Activated CD8-positive, alpha-beta memory T cell treated with anti-CD3 and anti-CD28 coated beads, Interleukin-2, amount 50 U/mL, for 1 hour (primary cell): ENCODE results near the gene ZNF200.

Experiments used
- DNase-seq: peaks from one replicate; pipeline ENCODE4 v3.0.0-alpha.2; 2020; ENCODE audit errors: extremely low read depth

Gene ZNF200

DNA sequence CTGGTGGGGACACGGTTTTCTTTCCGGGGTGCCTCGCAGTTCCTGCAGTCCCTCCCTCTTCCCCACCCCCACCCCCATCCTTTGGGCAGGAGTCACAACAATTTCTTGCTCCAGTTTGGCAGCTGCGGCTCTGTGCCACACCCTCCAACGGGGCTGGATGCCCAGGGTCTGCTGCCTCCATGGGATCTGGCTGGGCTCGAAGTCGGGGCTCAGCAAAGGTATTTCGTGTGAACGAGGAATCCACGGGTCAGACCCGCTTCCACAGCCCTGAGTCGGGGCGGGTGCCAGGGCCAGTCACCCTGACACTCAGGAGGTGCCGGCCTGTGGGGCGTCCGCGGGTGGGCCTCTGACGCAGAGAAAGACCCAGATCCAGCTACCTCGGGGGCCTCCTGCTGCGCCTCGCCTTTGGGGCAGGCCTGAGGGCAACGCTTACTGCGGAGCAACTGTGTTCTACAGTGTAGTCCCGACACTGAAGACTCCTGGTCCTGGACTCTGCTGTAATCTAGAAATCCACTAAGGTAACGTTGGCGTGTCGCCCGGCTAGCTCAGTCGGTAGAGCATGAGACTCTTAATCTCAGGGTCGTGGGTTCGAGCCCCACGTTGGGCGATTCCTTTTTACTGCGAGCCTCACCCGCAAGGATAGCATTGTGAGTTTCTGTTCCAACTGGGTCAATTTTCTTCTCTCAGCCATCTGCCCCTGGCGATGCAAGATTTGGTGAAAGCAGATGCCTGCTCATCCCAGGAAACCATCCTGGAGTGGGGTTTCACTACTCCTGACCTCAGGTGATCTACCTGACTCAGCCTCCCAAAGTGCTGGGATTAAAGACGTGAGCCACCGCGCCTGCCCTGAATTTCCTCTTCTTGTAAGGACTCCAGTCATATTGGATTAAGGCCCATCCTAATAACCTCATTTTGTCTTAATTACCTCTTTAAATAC lies 59.5 kb downstream of the ZNF200 start:
- DNase-seq = no peak

DNA sequence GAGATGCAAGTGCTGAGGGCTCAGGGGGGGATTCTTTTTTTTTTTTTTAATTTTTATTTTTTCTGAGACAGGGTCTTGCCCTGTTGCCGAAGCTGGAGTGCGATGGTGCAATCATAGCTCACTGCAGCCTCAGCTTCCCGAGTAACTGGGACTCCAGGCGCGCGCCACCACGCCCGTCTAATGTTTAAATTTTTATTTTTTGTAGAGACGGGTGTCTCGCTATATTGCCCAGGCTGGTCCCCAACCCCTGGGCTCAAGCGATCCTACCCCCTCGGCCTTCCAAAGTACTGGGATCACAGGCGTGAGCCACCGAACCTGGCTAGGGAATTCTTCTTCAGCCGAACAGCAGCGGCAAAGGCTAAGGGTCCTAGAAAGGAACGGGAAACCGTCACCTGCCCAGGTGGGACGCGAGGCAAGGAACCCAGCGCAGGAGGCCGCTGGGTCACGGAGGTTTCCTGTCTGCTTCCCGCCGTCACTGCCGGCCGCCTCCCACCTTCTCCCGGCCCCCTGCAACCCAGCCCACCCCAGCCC lies 60.3 kb downstream of the ZNF200 start:
- no peak for DNase-seq

DNA sequence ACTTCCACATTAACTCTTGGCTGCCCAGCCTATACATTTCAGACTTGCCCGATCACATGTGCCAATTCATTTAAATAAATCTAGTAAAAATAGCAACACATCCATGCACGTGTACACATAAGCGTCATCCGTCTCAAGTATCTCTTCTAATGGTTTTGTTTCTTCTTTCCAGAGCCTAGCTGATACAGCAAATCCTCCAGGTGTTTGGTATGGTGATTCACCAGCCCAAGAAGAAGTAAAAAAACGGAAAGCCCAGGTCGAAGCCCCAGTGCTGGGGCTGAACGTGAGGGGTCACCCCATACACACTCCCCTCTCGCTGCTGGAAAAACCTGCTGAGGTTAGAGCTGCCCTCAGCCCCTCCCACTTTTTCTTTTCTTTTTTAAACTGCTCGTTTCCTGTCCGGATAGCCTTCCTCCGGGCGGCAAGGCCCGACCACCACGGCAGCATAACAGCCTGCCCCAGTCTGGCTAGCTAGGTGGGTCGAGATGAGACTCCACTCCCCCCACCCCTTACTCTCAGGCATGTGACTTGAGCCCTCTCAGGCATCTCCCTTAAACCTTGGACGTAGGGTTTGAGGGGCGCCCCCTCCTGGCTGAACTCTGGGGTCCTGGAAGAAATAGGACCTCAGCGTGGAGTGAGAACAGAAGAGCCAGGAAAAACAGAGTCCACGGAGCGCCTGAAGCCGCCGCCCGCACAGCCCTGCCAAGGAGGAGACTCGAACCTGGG lies 60.9 kb downstream of the ZNF200 start:
- DNase-seq = no peak
